Activated CD4-positive, alpha-beta T cell treated with anti-CD3 and anti-CD28 coated beads, Interleukin-2, amount 50 U/mL, for 4 hours (primary cell): Measurements from ENCODE around the gene GOSR1.
"Not testable (repeated sequence)": the region's sequence is repeated elsewhere in the genome, so short reads cannot be mapped to it uniquely, and the experiment has no call there.

ENCODE experiments used
- DNase-seq, 2 experiments: peaks; one replicate each; pipeline ENCODE4 v3.0.0-alpha.2; 2020

The GOSR1 gene

DNA sequence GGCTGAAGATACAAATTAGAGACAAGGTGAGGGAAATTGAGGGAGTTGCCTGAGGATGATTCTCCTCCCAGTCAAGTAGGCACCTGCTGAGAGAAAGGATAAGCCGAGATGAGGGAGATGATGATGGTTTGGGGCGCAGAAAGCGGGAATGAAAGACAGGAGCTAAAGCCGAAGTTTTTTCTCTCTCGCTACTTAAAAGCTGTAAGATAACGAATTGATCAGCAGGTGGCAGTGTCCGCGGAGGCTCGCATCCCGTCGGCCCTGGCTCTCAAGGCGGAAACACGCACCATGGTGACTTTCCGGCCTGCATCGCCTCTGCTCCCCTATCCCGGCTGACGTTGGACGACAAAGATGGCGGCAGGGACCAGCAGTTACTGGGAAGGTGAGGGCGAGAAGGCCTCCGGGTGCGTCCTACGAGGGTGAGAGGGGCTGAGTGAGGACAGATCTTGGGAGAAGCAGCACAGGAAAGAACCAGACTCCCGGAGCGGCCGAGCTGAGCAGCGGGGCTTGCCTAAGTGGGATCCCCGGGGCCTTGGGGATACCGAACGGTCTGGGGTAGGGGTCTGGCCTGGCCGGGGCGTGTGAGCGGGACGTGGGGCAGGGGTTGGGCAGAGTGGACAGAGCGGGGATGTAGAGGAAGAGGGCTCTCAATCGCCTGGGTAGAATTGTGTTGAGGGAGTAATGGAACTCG lies at the start of gene GOSR1:
Gene GOSR1 (plus strand): TSS at position 326 of the 691 bp plus-strand sequence. CDS start 26 bp downstream, at position 352.
- DNase-seq: peak; percentile 88 to 89

DNA sequence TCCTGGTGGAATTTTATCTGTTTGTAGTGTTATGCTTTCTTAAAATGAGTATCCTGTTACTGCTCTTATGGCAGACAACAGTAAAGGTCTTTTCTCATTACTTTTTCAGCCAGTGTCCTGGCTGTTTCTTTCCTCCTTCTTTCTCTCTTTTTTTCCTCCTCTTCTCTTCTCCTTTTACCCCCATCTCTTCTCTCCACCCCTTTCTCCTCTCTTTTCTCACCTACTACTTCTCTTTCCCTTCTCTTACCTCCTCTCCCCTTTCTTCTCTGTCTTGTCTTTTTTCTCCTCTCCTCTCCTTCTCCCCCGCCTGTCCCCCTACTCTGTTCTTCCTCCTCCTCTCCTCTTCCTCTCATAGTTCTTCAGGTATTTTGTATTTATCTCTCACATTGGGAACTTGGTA lies 49.6 kb upstream of the GOSR1 start:
- DNase-seq: no peak

DNA sequence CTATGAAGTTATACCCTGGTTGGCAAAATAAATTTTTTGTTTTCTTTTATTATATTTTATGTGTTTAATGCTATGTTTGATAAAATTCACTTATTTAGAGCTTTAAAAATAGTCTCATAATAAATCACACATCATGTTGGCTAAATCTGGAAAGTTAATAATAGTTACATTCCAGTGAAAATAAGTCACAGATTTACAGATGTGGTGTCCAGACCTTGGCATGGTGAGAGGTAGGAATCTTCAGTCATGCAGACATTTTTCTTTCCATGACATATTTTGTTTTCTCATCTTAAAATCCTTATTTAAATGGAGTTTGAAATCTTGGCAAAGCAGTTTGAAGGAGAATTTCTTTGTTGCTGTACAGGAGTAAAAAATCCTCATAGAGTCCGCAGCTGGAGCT lies 48.1 kb upstream of the GOSR1 start:
- no peak for DNase-seq

DNA sequence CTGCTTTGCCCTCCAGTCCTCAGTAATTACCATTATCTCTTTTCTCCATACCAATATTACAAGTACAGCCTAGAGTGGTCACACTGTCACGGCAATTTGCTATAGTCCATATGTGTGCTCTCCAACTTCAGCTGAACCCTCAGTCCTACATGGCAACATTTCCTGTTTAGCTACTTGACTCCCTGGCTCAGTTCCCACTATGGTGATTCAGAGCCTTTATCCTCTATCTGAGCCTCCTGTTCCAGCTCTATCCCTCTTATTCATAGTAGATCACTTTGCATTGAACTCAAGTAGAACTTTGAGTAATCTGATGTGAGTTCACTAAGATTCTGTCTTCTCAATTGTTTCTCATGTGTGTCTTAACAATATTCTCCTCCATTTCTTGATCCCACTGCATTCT lies 43.7 kb upstream of the GOSR1 start:
- no peak for DNase-seq

DNA sequence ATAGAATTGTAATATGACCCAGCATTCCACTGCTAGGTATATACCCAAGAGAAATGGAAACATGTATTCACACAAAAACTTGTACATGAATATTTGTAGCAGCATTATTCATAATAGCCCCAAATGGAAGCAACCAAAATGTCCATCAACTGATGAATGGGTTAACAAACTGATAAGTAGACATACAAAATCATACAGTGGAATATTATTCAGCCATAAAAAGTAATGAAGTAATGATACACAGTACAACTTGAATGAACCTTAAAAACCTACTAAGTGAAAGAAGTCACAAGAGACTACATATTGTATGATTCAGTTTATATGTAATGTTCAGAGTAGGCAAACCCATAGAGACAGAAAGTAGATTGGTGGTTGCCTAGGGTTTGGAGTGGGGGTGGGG lies 40.5 kb upstream of the GOSR1 start:
- DNase-seq: no peak

DNA sequence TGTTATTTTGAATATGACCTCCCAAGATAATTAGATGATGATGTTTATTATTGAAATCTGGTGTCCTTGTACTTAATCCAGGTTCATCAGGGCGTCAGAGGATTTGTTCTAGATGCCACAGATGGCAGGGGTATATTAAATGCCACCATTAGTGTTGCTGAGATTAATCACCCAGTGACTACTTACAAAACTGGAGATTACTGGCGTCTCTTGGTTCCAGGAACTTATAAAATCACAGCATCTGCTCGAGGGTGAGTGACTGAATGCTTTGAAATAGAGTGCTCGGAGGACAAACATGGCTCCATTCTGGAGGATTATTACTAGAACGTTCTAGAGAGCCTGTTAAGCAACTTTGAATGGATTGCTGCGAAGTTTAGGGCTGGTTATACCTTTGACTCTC lies 33.5 kb upstream of the GOSR1 start:
- no peak for DNase-seq

DNA sequence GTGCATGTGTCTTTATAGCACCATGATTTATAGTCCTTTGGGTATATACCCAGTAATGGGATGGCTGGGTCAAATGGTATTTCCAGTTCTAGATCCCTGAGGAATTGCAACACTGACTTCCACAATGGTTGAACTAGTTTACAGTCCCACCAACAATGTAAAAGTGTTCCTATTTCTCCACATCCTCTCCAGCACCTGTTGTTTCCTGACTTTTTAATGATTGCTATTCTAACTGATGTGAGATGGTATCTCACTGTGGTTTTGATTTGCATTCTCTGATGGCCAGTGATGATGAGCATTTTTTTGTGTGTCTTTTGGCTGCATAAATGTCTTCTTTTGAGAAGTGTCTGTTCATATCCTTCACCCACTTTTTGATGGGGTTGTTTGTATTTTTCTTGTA lies 30.6 kb upstream of the GOSR1 start:
- not testable (repeated sequence) for DNase-seq

DNA sequence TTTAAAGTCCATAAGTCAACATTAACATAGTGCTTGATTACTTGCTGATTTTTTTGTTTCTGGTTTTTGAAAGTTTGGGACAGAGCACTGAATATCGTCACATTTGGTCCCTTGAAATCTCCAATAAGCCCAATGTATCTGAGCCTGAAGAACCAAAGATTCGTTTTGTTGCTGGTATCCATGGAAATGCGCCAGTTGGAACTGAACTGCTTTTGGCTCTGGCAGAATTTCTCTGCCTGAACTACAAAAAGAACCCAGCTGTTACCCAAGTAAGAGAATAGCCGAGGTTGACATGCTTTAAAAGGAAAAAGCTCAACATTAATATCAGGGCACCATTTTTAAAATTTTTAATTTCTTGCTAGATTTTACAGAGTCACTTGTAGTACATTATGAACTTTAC lies 27.7 kb upstream of the GOSR1 start:
- no peak for DNase-seq

DNA sequence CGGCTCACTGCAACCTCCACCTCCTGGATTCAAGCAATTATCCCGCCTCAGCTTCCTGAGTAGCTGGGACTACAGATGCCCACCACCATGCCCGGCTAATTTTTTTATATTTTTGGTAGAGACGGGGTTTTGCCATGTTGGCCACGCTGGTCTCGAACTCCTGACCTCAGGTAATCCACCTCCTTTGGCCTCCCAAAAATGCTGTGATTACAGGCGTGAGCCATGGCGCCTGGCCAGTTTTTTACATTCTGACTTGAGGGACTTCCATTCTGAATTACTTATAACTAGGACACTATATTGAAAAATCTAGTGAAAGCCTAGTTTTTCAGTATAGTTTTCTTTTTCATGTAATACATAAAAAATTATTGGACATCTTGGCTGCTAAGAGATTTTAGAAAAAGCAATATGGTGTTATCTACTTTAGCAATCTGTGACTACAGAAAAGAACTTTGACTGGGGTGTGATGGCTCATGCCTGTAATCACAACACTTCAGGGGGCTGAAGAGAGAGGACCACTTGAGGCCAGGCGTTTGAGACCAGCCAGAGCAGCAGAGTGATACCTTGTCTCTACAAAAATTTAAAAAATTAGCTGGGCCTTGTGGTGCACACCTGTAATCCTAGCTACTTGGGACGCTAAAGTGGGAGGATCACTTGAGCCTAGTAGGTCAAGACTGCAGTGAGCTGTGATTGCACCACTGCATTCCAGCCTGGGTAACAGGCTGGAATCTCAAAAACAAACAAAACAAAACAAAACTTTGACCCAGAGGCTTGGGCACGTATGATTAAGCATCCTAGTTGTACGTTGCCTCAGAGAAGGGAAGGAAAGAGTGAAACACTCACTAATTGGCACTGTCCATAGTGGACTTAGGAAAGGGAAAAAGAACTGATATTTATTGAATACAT lies 26.8 kb upstream of the GOSR1 start:
- DNase-seq: no peak

DNA sequence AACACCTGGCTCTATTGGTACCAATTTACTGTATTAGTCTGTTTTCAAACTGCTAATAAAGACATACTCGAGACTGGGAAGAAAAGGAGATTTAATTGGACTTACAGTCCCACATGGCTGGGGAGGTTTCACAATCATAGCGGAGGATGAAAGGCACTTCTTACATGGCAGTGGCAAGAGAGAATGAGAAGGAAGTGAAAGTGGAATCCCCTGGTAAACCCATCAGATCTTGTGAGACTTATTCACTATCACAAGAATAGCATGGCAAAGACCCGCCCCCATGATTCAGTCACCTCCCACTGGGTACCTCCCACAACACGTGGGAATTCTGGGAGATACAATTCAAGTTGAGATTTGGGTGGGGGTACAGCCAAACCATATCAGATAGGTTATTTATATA lies 22.6 kb upstream of the GOSR1 start:
- DNase-seq: no peak

DNA sequence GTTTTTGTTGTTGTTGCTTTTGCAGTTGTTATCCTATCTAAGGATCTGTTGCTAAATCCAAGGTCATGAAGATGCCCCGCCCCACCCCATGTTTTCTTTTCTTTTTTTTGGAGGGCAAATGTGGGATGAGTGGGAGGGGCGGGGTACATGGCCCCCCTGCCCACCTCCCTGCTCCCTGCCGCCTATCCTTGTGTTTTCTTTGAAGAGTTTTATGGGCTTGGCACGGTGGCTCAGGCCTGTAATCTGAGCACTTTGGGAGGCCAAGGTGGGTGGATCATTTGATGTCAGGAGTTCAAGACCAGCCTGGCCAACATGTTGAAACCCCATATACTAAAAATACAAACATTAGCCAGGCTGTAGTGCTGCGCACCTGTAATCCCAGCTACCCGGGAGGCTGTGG lies 18.8 kb upstream of the GOSR1 start:
- DNase-seq: no peak

DNA sequence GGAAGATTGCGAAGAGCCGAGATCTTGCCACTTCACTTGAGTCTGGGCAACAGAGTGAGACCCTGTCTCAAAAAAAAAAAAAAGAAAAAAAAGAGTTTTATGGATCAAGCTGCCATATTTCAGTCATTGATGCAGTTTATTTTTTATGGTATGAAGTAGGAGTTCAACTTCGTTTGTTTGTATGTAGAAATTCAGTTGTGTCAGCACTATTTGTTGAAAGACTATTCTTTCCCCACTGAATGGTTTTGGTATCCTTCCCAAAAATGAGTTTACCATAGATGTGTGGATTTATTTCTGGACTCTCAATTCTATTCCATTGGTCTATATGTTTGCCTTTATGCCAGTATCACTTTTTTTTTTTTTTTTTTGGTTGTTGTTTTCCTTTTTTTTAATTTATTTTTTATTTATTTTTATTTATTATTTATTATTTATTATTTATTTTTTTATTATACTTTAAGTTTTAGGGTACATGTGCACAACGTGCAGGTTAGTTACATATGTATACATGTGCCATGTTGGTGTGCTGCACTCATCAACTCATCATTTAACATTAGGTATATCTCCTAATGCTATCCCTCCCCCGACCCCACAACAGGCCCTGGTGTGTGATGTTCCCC lies 18.3 kb upstream of the GOSR1 start:
- not testable (repeated sequence) for DNase-seq

DNA sequence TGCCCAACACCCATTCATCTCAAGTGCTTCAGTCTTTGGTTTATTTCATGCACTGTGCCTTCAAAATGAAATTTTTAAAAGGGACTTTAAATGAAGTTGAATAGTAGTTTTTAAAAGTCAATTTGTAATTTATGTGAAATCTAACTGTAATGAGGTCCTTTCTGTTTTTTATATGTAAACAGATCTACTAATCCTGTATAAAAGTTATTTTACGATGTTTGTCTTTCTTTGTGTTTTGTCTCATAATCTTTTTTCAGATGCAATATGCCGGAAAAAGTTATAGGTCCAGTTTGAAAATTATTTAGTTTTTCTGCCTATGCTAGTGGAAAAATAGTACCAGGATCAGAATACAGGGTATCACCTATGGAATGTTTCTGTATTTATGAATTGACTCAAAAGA lies 8.7 kb upstream of the GOSR1 start:
- DNase-seq: no peak

DNA sequence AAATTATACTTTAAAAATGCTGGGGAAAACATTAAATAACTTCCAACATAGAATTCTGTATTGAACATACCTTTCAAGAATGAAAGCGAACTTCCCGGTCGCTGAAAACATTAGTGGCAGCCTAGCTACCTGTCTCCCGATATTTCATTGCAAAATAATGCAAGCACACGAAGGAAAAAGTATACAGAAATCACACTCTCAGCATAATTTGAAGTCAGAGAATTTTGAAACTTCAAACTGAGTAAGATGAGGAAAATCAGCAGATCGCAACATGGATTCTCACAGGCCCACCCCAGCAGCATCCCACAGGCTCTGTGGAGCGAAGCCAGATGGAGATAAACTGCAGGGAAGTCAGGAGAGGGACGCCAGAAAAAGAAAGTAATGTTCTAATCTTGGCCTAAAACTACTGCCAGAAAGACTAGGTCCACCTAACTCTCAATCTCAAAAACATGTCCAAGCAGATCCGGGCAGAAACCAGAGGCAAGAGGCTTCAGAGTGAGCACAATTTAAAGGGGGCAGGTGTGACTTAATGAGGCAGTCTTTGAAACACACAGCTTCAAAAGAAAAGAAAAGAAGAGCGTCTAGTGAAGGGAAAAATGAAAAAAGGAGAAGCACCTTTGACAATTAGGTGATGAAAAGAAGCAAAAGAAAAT lies 4.8 kb upstream of the GOSR1 start:
- DNase-seq: no peak

DNA sequence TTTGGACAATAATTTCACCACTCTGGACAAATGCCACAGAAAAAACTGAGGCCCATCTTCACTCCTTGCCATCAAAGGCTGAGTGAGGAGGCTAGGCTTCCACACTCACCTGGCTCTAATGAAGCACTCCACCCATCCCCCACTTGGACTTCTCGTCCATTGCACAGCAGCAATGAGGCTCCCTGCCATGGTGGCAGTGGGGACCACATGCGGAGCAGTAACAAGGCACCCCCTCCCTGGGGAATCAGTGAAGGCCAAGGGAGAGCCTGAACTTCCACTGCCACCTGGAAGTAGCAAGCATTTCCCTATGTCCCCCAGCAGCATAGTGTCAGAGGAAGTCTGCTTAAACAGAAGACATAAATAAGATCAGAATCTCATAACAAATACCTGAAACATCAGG lies 2.0 kb upstream of the GOSR1 start:
- no peak for DNase-seq

DNA sequence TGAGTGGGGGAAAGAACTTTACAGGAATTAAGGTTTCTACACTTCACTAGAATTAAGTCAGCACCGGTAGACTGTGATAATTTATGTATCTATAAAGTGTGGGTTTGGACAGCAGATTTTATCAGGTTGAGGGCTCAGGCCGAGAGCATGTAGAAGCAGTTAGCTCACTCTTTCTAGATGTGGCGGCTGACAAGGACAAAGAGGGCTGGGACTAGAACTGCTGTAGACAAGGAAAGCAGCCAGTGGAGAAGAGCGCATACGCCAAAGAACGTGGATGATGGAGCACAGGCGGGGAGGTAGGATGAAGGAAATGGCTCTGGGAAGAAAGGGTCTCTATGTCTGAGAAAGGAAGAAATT lies 504 bp upstream of the GOSR1 start:
- DNase-seq: peak in 1 of 2 experiments; percentile 5

DNA sequence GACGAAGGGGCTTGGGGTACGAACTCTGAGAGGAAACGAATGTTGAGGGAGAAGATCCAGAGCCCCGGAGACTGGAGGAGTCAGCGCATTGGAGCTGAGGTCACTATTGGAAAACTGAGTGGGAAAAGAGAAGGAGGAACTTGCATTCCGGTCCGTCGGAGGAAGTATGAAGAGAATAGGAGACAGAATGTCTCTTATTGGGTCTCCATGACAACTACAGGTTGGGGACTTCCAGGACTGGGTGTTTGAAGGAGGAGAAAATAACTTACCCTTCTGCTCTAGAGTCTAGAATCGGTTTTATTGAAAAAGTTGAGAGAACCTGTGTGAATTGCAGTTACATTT lies 537 bp downstream of the GOSR1 start:
- DNase-seq: no peak

DNA sequence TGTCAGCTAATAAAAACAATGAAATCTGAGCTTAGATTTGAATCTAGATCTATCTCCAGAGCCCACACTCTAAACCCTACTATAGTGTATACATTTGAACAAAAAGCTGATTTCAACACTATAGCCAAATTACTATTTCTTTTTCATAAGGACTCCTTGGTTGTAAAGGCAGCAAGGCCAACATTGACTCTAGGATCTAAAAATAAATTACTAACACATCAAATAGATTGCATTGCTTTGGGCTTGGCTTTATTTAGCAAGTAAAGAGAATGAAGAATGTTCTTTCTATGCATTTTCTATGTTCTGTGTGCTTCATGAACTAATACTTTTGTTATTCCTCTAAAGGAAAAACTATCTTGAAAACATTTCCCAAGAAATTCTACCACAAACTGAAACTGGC lies 5.3 kb downstream of the GOSR1 start:
- DNase-seq: no peak

DNA sequence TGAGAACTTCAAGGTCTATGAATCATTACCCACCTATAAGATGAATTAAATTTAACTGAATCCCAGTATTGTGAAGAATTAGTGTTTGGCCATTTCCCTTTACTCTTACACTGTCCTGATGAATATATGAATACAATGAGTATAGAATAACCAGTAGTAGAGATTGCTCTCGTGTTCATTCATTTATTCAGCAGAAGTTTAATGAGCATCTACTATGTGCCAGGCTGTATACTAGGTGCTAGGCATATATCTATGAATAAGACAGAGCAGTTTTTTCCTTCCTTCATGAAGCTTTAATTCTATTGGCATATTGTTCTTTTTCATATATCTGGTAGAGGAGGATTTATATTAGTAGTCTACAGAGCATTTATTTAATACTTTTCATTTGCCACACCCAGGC lies 6.0 kb downstream of the GOSR1 start:
- no peak for DNase-seq

DNA sequence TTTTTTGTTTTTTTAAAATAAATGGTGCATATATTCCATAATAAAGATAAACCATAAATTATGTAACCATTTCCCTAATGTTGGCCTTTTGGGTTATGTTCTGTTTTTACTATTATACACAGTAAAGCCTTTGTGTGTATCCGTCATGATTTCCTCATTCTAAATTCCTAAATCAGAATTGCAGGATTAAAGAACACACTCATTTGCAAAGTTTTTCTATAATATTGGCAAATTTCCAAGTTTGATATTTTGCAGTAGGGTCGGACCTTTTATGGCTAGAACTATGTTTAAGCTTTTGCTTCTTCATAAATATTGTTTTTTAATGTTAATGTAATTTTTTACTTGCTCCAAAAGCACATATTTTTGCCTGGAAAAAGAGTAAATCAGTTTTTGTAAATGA lies 16.6 kb downstream of the GOSR1 start:
- no peak for DNase-seq

DNA sequence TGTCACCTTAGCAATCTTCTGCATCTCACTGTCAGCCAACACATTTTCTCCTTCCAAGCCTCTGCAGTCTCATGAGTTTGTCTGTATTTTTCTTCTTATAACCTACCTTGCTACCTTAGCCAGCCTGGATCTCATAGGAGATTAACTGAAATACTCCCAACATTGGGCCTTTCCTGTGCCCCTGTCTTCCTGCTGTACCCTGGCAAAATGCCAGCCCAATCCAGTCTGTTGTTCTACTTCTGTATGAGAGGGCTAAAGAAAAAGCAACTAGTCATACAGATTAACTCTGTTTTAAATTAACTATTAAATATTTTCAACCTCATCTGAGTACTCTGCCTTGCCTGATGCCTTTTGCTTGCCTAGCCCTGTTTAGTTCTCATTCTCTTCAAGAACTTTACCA lies 18.4 kb downstream of the GOSR1 start:
- no peak for DNase-seq

DNA sequence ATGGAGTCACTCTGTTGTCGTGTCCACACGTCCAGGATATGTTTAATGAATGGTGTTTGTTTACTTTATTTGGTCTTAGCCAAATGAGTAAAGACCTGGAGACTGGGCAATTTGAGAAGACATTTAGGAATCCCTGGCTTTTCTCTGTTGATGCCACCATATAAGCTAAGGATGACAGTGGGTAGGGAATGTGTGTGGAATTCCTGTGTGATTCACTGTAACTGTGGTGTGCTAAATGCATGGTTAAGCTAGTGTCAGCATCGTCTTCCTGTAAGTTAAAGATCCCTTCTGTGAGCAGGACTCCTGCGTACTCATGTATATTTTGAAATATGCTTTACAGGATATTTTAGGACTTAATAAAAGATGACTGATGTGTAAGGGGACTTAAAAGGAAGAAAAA lies 26.4 kb downstream of the GOSR1 start:
- no peak for DNase-seq

DNA sequence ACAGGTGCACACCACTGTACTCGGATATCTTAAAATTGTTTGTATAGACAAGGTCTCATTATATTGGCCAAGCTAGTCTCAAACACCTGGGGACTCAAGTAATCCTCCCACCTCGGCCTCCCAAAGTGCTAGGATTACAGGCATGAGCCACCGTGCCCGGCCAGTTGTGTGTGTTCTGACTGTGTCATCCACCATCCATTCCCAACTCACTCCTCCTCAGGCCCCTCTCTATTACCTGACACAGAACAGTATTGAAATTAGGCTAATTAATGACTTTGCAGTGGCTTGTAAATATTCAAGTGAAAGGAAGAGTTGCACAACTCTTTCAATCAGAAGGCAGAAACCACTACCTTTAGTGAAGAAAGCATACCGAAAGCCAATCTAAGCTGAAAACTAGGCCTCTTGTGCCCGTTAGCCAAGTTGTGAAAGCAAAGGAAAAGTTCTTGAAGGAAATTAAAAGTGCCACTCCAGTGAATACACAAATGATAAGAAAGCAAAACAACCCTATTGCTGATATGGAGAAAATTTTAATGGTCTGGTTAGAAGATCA lies 28.7 kb downstream of the GOSR1 start:
- DNase-seq: no peak
